Measurements from ENCODE around the gene RAMP3. TPM values are rescaled to one million over a fixed set of nuclear protein-coding genes. Genes with fewer than 3 reads are reported as not detected.
A peak's percentile ranks its signal among the peaks of the same experiment; 100 is the strongest.

The RAMP3 gene
- polyA plus RNA-seq, 3 donors = not detected

DNA sequence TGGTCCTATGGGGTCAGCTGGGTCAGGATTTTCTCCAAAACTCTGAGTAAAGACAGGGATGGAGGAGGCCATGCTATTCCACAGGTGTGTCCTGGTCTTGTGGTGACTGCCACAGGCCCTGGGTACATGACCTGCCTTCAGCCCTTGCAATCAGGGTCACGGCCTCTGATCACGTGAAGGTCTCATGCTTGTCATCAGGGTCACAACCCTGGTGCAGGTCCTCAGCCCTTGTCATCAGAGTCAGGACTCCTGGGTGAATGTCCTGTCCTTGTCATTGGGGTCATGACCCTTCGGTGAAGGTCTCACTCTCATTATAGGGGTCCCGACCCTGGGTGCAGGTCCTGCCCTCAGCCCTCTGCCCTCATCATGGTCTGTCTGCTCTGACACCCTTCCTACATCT, 24.2 kb upstream of the RAMP3 start:
- no peaks in the 10 kb centered on the region for H3K79me2 ChIP-seq (ENCODE audit: insufficient read depth, low read length)
- Mint-ChIP-seq H3K36me3 (no peaks in the 10 kb centered on the region), H3K9me3 (peaks cover 0 to 2% (median 0%) of the 10 kb centered on the region in 7 donors), H3K4me1 (peaks cover 6% of the 10 kb centered on the region), H3K27me3 (ENCODE audit: low read depth in 3 of 3) (peaks cover 2 to 3% (median 2%) of the 10 kb centered on the region in 3 donors), H3K27ac (no peak overlapping the region), H3K4me3 (no peak overlapping the region)
- H3K4me2 ChIP-seq (replicated peaks; ENCODE audit: extremely low read depth, low read length, poor library complexity, severe bottlenecking) = no peak overlapping the region
- TF ChIP-seq, protein P1, sequence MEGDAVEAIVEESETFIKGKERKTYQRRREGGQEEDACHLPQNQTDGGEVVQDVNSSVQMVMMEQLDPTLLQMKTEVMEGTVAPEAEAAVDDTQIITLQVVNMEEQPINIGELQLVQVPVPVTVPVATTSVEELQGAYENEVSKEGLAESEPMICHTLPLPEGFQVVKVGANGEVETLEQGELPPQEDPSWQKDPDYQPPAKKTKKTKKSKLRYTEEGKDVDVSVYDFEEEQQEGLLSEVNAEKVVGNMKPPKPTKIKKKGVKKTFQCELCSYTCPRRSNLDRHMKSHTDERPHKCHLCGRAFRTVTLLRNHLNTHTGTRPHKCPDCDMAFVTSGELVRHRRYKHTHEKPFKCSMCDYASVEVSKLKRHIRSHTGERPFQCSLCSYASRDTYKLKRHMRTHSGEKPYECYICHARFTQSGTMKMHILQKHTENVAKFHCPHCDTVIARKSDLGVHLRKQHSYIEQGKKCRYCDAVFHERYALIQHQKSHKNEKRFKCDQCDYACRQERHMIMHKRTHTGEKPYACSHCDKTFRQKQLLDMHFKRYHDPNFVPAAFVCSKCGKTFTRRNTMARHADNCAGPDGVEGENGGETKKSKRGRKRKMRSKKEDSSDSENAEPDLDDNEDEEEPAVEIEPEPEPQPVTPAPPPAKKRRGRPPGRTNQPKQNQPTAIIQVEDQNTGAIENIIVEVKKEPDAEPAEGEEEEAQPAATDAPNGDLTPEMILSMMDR (IDR thresholded peaks at IDR 0.05) = no peak
- no peak for DNase-seq
- no peaks in the 10 kb centered on the region for H4K20me1 ChIP-seq (ENCODE audit: insufficient read depth, low read length)
- 95% methylated on average over 4 of the region's 4 CpGs for whole genome bisulfite sequencing (ENCODE audit: insufficient coverage)
- H2AFZ ChIP-seq (ENCODE audit: insufficient read depth, low read depth, low read length, poor library complexity, severe bottlenecking) = no peak overlapping the region
- H3K9me3 ChIP-seq (replicated peaks in 1 of 2; ENCODE audit: control insufficient read depth in 1 of 2, insufficient read depth in 1 of 2, low read length in 2 of 2) = no peaks in the 10 kb centered on the region
- no peak overlapping the region for H3K9ac ChIP-seq (ENCODE audit: insufficient read depth, low read length, poor library complexity, severe bottlenecking)
- H3K4me1 ChIP-seq (ENCODE audit: control insufficient read depth in 1 of 2, insufficient read depth in 2 of 2, low read length in 2 of 2) = no peaks in the 10 kb centered on the region
- H3K4me3 ChIP-seq (replicated peaks in 1 of 3; ENCODE audit: low read depth in 2 of 3, low read length in 3 of 3) = no peak overlapping the region
- no peaks in the 10 kb centered on the region for H3K27me3 ChIP-seq (ENCODE audit: control insufficient read depth in 2 of 2, insufficient read depth in 2 of 2, low read length in 2 of 2)
- intact Hi-C loops (cut with micrococcal nuclease) = loop anchor here (10.0 kb wide), 2 partner anchors 159 to 279 kb away; partner anchors contain the start of gene MYO1G (in 1 of the 2)
- no peak overlapping the region for H3K27ac ChIP-seq (ENCODE audit: low read depth in 1 of 2, low read length in 2 of 2)
- H3K36me3 ChIP-seq (replicated peaks in 1 of 2; ENCODE audit: control insufficient read depth in 1 of 2, insufficient read depth in 2 of 2, low read length in 2 of 2) = no peaks in the 10 kb centered on the region

DNA sequence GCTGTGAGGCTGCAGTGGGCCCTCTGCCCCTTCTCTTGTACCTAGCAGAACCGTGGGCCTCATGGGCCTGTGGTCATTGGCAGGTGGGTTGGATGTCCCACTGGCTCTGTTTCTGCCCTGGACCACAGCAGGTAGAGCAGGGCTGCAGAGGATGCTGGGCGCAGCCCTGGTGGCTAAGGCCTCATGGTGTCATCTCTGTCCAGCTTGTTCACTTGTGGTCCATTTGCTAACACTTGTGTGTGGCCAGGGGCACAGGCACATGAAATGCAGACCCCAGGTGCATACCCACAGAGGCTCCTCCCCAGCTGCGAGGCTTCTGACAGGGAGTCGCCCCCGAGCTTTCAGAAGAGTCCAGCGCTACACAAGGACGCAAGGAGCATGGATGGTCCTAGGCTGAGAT, 23.7 kb upstream of the RAMP3 start:
- intact Hi-C loops (cut with micrococcal nuclease) = loop anchor here (10.0 kb wide), 2 partner anchors 159 to 279 kb away; partner anchors contain the start of gene MYO1G (in 1 of the 2)

More for the DNA sequence above, 23.7 kb upstream of the RAMP3 start:
- Histone ChIP-seq H3K9me3 (replicated peaks in 1 of 2; ENCODE audit: control insufficient read depth in 1 of 2, insufficient read depth in 1 of 2, low read length in 2 of 2) (no peaks in the 10 kb centered on the region), H2AFZ (ENCODE audit: insufficient read depth, low read depth, low read length, poor library complexity, severe bottlenecking) (no peak overlapping the region), H4K20me1 (ENCODE audit: insufficient read depth, low read length) (no peaks in the 10 kb centered on the region), H3K4me2 (replicated peaks; ENCODE audit: extremely low read depth, low read length, poor library complexity, severe bottlenecking) (no peak overlapping the region), H3K36me3 (replicated peaks in 1 of 2; ENCODE audit: control insufficient read depth in 1 of 2, insufficient read depth in 2 of 2, low read length in 2 of 2) (no peaks in the 10 kb centered on the region), H3K79me2 (ENCODE audit: insufficient read depth, low read length) (no peaks in the 10 kb centered on the region), H3K27ac (ENCODE audit: low read depth in 1 of 2, low read length in 2 of 2) (no peak overlapping the region), H3K27me3 (ENCODE audit: control insufficient read depth in 2 of 2, insufficient read depth in 2 of 2, low read length in 2 of 2) (no peaks in the 10 kb centered on the region), H3K4me1 (ENCODE audit: control insufficient read depth in 1 of 2, insufficient read depth in 2 of 2, low read length in 2 of 2) (no peaks in the 10 kb centered on the region), H3K9ac (ENCODE audit: insufficient read depth, low read length, poor library complexity, severe bottlenecking) (no peak overlapping the region), H3K4me3 (replicated peaks in 1 of 3; ENCODE audit: low read depth in 2 of 3, low read length in 3 of 3) (no peak overlapping the region)
- 94% methylated on average over 6 of the region's 7 CpGs for WGBS (ENCODE audit: insufficient coverage)
- Mint-ChIP-seq H3K36me3 (no peaks in the 10 kb centered on the region), H3K27me3 (ENCODE audit: low read depth in 3 of 3) (peaks cover 2 to 3% (median 2%) of the 10 kb centered on the region in 3 donors), H3K4me3 (no peak overlapping the region), H3K27ac (peak overlapping the region in 2 of 7 donors; percentile 3 to 56), H3K4me1 (peaks cover 6% of the 10 kb centered on the region), H3K9me3 (peaks cover 0 to 2% (median 0%) of the 10 kb centered on the region in 7 donors)
- no peak for DNase-seq
- TF ChIP-seq, protein P1 (IDR thresholded peaks at IDR 0.05) = no peak
